ENCODE results near the gene SERINC5. TPM values are rescaled to one million over a fixed set of nuclear protein-coding genes. Genes with fewer than 3 reads are reported as not detected.
"Not testable (repeated sequence)": the region's sequence is repeated elsewhere in the genome, so short reads cannot be mapped to it uniquely, and the experiment has no call there.

SERINC5 gene
- total RNA-seq, 1 experiment from 2014 or later, result 19.4 TPM

GRCh38 chr5:80212171-80212667 is 43.6 kb downstream of the SERINC5 start:
- DNase-seq (ENCODE audit: low read depth), result no peak
- in situ Hi-C loops (cut with HindIII; ENCODE audit: low pct_unique_long_range_greater_than_20kb, low sequenced_read_pairs), result no loop called here

- DNase-seq (ENCODE audit: low read depth), result no peak
- in situ Hi-C loops (cut with HindIII; ENCODE audit: low pct_unique_long_range_greater_than_20kb, low sequenced_read_pairs), result no loop called here
These were observed 44.5 kb downstream of the SERINC5 start for GRCh38 chr5:80211327-80211726.

GRCh38 chr5:80210014-80210413 is 45.8 kb downstream of the SERINC5 start:
- in situ Hi-C loops (cut with HindIII; ENCODE audit: low pct_unique_long_range_greater_than_20kb, low sequenced_read_pairs), result no loop called here
- no peak for DNase-seq (ENCODE audit: low read depth)

- no peak for DNase-seq (ENCODE audit: low read depth)
- in situ Hi-C loops (cut with HindIII; ENCODE audit: low pct_unique_long_range_greater_than_20kb, low sequenced_read_pairs), result no loop called here
These were observed 47.5 kb downstream of the SERINC5 start for GRCh38 chr5:80208381-80208780.

GRCh38 chr5:80207832-80208231 is 48.0 kb downstream of the SERINC5 start:
- DNase-seq (ENCODE audit: low read depth), result no peak
- in situ Hi-C loops (cut with HindIII; ENCODE audit: low pct_unique_long_range_greater_than_20kb, low sequenced_read_pairs), result no loop called here

GRCh38 chr5:80206282-80206681 is 49.6 kb downstream of the SERINC5 start:
- in situ Hi-C loops (cut with HindIII; ENCODE audit: low pct_unique_long_range_greater_than_20kb, low sequenced_read_pairs), result no loop called here
- DNase-seq (ENCODE audit: low read depth), result no peak

- DNase-seq (ENCODE audit: low read depth), result no peak
- in situ Hi-C loops (cut with HindIII; ENCODE audit: low pct_unique_long_range_greater_than_20kb, low sequenced_read_pairs), result no loop called here
These were observed 50.0 kb downstream of the SERINC5 start for GRCh38 chr5:80205846-80206245.

- DNase-seq (ENCODE audit: low read depth), result no peak
- in situ Hi-C loops (cut with HindIII; ENCODE audit: low pct_unique_long_range_greater_than_20kb, low sequenced_read_pairs), result no loop called here
These were observed 50.8 kb downstream of the SERINC5 start for GRCh38 chr5:80204808-80205614.

- DNase-seq (ENCODE audit: low read depth); in situ Hi-C loops (cut with HindIII; ENCODE audit: low pct_unique_long_range_greater_than_20kb, low sequenced_read_pairs): not testable (repeated sequence)
These were observed 54.1 kb downstream of the SERINC5 start for GRCh38 chr5:80201763-80202162.

- no peak for DNase-seq (ENCODE audit: low read depth)
- in situ Hi-C loops (cut with HindIII; ENCODE audit: low pct_unique_long_range_greater_than_20kb, low sequenced_read_pairs), result no loop called here
These were observed 56.9 kb downstream of the SERINC5 start for GRCh38 chr5:80198920-80199319.

GRCh38 chr5:80198399-80198798 is 57.4 kb downstream of the SERINC5 start:
- DNase-seq (ENCODE audit: low read depth), result no peak
- in situ Hi-C loops (cut with HindIII; ENCODE audit: low pct_unique_long_range_greater_than_20kb, low sequenced_read_pairs), result no loop called here

- in situ Hi-C loops (cut with HindIII; ENCODE audit: low pct_unique_long_range_greater_than_20kb, low sequenced_read_pairs), result no loop called here
- DNase-seq (ENCODE audit: low read depth), result no peak
These were observed 59.9 kb downstream of the SERINC5 start for GRCh38 chr5:80195837-80196400.

GRCh38 chr5:80194468-80194867 is 61.4 kb downstream of the SERINC5 start:
- in situ Hi-C loops (cut with HindIII; ENCODE audit: low pct_unique_long_range_greater_than_20kb, low sequenced_read_pairs), result no loop called here

GRCh38 chr5:80193401-80193800 is 62.4 kb downstream of the SERINC5 start:
- DNase-seq (ENCODE audit: low read depth), result no peak
- in situ Hi-C loops (cut with HindIII; ENCODE audit: low pct_unique_long_range_greater_than_20kb, low sequenced_read_pairs), result no loop called here

More at GRCh38 chr5:80194468-80194867, 61.4 kb downstream of the SERINC5 start:
- DNase-seq (ENCODE audit: low read depth), result no peak

GRCh38 chr5:80192507-80193241 is 63.2 kb downstream of the SERINC5 start:
- DNase-seq (ENCODE audit: low read depth), result peak; percentile 17
- in situ Hi-C loops (cut with HindIII; ENCODE audit: low pct_unique_long_range_greater_than_20kb, low sequenced_read_pairs), result no loop called here

- in situ Hi-C loops (cut with HindIII; ENCODE audit: low pct_unique_long_range_greater_than_20kb, low sequenced_read_pairs), result no loop called here
- DNase-seq (ENCODE audit: low read depth), result no peak
These were observed 63.9 kb downstream of the SERINC5 start for GRCh38 chr5:80191991-80192398.

GRCh38 chr5:80191397-80191796 is 64.5 kb downstream of the SERINC5 start:
- in situ Hi-C loops (cut with HindIII; ENCODE audit: low pct_unique_long_range_greater_than_20kb, low sequenced_read_pairs), result no loop called here
- no peak for DNase-seq (ENCODE audit: low read depth)

- in situ Hi-C loops (cut with HindIII; ENCODE audit: low pct_unique_long_range_greater_than_20kb, low sequenced_read_pairs), result no loop called here
- DNase-seq (ENCODE audit: low read depth), result no peak
These were observed 64.9 kb downstream of the SERINC5 start for GRCh38 chr5:80190960-80191359.

GRCh38 chr5:80189701-80190100 is 66.1 kb downstream of the SERINC5 start:
- no peak for DNase-seq (ENCODE audit: low read depth)
- in situ Hi-C loops (cut with HindIII; ENCODE audit: low pct_unique_long_range_greater_than_20kb, low sequenced_read_pairs), result no loop called here

Measured in Caki2 (cell line).